ENCODE results near the gene ETV2. TPM values are rescaled to one million over a fixed set of nuclear protein-coding genes. Genes with fewer than 3 reads are reported as not detected.

The ETV2 gene
- total RNA-seq, 1 experiment from 2014 or later: 1.5 TPM

- DNase-seq (ENCODE audit: low read depth, low spot score) (no peak), ATAC-seq (no peak)
- no TSS peak for BruUV-seq (replicated peaks)
- no peaks in the 10 kb centered on the region for H4K20me1 ChIP-seq (ENCODE audit: insufficient read depth)
- ChIA-PET CTCF (no interaction called here), POLR2A (interaction anchor here (0.6 kb wide), 1 partner anchor 265 kb away, joined by 5 read pairs; no protein-coding TSS in a partner anchor), RAD21 (ENCODE audit: low non-redundant PET in 1 of 2, low total read pairs in 2 of 2, uncharacterized antibody in 2 of 2, unreplicated experiment in 2 of 2) (no interaction called here)
- no peaks in the 10 kb centered on the region for H3K79me2 ChIP-seq (ENCODE audit: insufficient read depth, low read length)
- H3K9me2 ChIP-seq (ENCODE audit: insufficient read depth): no peaks in the 10 kb centered on the region
- H3K27ac ChIP-seq (ENCODE audit: low read depth, low read length): no peak overlapping the region
- peaks cover 9 to 13% of the 10 kb centered on the region in 2 experiments; a peak in 2 of 4 replicates for H3K36me3 ChIP-seq (ENCODE audit: control insufficient read depth in 1 of 2, insufficient read depth in 2 of 2, low read length in 2 of 2)
- H3K4me1 ChIP-seq (ENCODE audit: control insufficient read depth in 1 of 2, insufficient read depth in 2 of 2, low read length in 2 of 2): peaks cover 3 to 29% of the 10 kb centered on the region in 2 experiments; a peak in 2 of 4 replicates
- no peaks in the 10 kb centered on the region for H3K9me3 ChIP-seq (ENCODE audit: control insufficient read depth in 1 of 2, insufficient read depth in 1 of 2, low read depth in 1 of 2, low read length in 2 of 2)
- no peak overlapping the region for H2AFZ ChIP-seq (ENCODE audit: low read depth, low read length, poor library complexity, severe bottlenecking)
- no peak for TF ChIP-seq CTCF (IDR thresholded peaks at IDR 0.05 in 2 of 3, conservative IDR thresholded peaks at IDR 0.05 in 1 of 3; ENCODE audit: borderline replicate concordance in 1 of 3, insufficient read depth in 1 of 3, low read depth in 2 of 3, low read length in 2 of 3)
- no peak for TF ChIP-seq ATF3 (IDR thresholded peaks at IDR 0.05)
- no peak for TF ChIP-seq EZH2 (IDR thresholded peaks at IDR 0.05)
- TF ChIP-seq SIN3A (IDR thresholded peaks at IDR 0.05; ENCODE audit: low read depth): no peak
- no peak for TF ChIP-seq ZFX (IDR thresholded peaks at IDR 0.05)
- no peak for TF ChIP-seq JUND (IDR thresholded peaks at IDR 0.05)
- TF ChIP-seq ZNF274 (IDR thresholded peaks at IDR 0.05; ENCODE audit: low read depth, low read length): no peak
- no peak for TF ChIP-seq RAD21 (IDR thresholded peaks at IDR 0.05; ENCODE audit: low read depth)
- no peak for TF ChIP-seq POLR2AphosphoS5 (IDR thresholded peaks at IDR 0.05; ENCODE audit: low read depth, low read length)
- TF ChIP-seq CBX3 (IDR thresholded peaks at IDR 0.05; ENCODE audit: low read depth): no peak
- no peak for TF ChIP-seq CEBPB (IDR thresholded peaks at IDR 0.05; ENCODE audit: low read depth)
- TF ChIP-seq SP1 (IDR thresholded peaks at IDR 0.05; ENCODE audit: low read depth): no peak
- TF ChIP-seq FOSL1 (IDR thresholded peaks at IDR 0.05; ENCODE audit: low read depth): no peak
- TF ChIP-seq TCF7L2 (IDR thresholded peaks at IDR 0.05; ENCODE audit: borderline replicate concordance, extremely low read depth, insufficient read depth, insufficient read length): no peak
- TF ChIP-seq SRF (IDR thresholded peaks at IDR 0.05; ENCODE audit: low read depth): no peak
- TF ChIP-seq REST (IDR thresholded peaks at IDR 0.05; ENCODE audit: low read depth): no peak
- TF ChIP-seq POLR2A (IDR thresholded peaks at IDR 0.05; ENCODE audit: borderline replicate concordance, extremely low read depth, insufficient read depth, insufficient read length): no peak
- no peak for TF ChIP-seq ZBTB33 (IDR thresholded peaks at IDR 0.05; ENCODE audit: extremely low read depth, insufficient replicate concordance, low read length)
- no peak for TF ChIP-seq EGR1 (IDR thresholded peaks at IDR 0.05; ENCODE audit: low read depth)
- TF ChIP-seq EZH2phosphoT487 (IDR thresholded peaks at IDR 0.05; ENCODE audit: borderline replicate concordance): no peak
- H3K4me3 ChIP-seq (replicated peaks in 1 of 2; ENCODE audit: low read depth in 1 of 2, low read length in 2 of 2): no peak overlapping the region
- intact Hi-C loops (cut with micrococcal nuclease): no loop called here
- no peak overlapping the region for H3K4me2 ChIP-seq (ENCODE audit: low read length)
- H3K27me3 ChIP-seq (ENCODE audit: insufficient read depth, low read length): no peaks in the 10 kb centered on the region
- no peak overlapping the region for H3K9ac ChIP-seq (ENCODE audit: low read length)
Observed at GRCh38 chr19:35639863-35640262, 1.7 kb upstream of the ETV2 start.

Data from HCT116 (cell line).